ENCODE data around the gene ADAMTS12. TPM values are rescaled to one million over a fixed set of nuclear protein-coding genes. Genes with fewer than 3 reads are reported as not detected.

Gene ADAMTS12
- polyA plus RNA-seq, 1 donor: 4.2 TPM

DNA sequence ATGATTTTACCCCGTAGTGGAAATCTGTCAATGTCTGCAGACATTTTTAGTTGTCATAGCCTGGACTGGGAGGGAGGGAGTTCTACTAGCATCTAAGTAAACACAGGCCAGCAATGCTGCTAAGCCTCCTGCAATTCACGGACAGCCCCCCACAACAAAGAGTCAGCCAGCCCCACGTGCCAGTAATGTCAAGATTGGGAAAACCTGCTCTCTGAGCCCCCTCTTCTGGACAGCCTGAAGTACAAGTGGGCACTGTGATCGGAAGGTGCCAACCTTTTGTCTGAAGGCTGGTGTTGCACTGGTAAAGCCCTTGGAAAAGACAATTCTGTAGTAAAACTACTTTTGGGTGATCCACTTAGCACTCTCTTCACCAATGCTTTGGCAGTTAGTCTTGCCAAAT, 296.5 kb downstream of the ADAMTS12 start:
- WGBS (ENCODE audit: insufficient coverage, low lambda C conversion rate): no CpG with 5 or more reads among the region's 4 CpGs
- Histone ChIP-seq H3K9me3 (ENCODE audit: control insufficient read depth, low read depth, low read length) (no peaks in the 10 kb centered on the region), H3K36me3 (ENCODE audit: control insufficient read depth, insufficient read depth, low read length) (no peaks in the 10 kb centered on the region), H3K4me1 (ENCODE audit: control insufficient read depth, insufficient read depth, low read length) (no peaks in the 10 kb centered on the region), H3K27me3 (ENCODE audit: control insufficient read depth, insufficient read depth, low read length) (no peaks in the 10 kb centered on the region), H3K4me3 (ENCODE audit: low read length) (no peak overlapping the region), H3K27ac (ENCODE audit: low read length) (no peak overlapping the region)
- DNase-seq: no peak

DNA sequence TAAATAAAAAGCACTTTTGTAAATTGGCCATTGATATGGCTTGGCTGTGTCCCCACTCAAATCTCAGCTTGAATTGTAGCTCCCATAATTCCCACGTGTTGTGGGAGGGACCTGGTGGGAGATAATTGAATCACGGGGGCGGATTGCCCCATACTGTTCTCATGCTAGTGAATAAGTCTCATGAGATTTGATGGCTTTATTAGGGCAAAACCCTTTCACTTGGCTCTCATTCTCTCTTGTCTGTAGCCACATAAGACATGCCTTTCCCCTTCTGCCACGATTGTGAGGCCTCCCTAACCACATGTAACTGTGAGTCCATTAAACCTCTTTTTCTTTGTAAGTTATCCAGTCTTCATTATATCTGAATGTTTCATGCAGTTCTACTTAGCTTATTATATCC, 297.8 kb downstream of the ADAMTS12 start:
- Histone ChIP-seq H3K36me3 (ENCODE audit: control insufficient read depth, insufficient read depth, low read length) (no peaks in the 10 kb centered on the region), H3K27me3 (ENCODE audit: control insufficient read depth, insufficient read depth, low read length) (no peaks in the 10 kb centered on the region), H3K4me3 (ENCODE audit: low read length) (no peak overlapping the region), H3K4me1 (ENCODE audit: control insufficient read depth, insufficient read depth, low read length) (no peaks in the 10 kb centered on the region), H3K27ac (ENCODE audit: low read length) (no peak overlapping the region), H3K9me3 (ENCODE audit: control insufficient read depth, low read depth, low read length) (no peaks in the 10 kb centered on the region)
- WGBS (ENCODE audit: insufficient coverage, low lambda C conversion rate): 100% methylated on average over 1 of the region's 4 CpGs
- DNase-seq: no peak

DNA sequence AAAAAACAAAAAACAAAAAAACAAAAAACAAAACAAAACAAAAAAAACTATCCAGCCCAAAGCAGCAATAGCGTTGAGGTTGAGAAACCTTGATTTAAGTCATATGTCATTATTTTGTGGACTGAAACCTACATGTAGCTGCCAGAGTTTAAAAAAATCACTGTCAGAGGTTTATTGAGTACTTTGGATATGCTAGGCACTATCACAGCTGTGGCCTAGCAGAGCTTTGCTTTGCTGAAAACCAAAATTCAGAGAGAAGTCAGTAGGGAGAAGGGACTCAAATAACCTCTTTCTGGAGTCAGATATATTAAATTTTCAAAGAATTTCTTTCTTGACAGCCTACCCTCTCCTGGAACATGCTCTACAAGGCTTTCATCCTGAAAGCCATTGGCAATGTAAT, 299.5 kb downstream of the ADAMTS12 start:
- Histone ChIP-seq H3K27ac (ENCODE audit: low read length) (no peak overlapping the region), H3K36me3 (ENCODE audit: control insufficient read depth, insufficient read depth, low read length) (no peaks in the 10 kb centered on the region), H3K4me3 (ENCODE audit: low read length) (no peak overlapping the region), H3K9me3 (ENCODE audit: control insufficient read depth, low read depth, low read length) (no peaks in the 10 kb centered on the region), H3K27me3 (ENCODE audit: control insufficient read depth, insufficient read depth, low read length) (no peaks in the 10 kb centered on the region), H3K4me1 (ENCODE audit: control insufficient read depth, insufficient read depth, low read length) (no peaks in the 10 kb centered on the region)
- no peak for DNase-seq
- WGBS (ENCODE audit: insufficient coverage, low lambda C conversion rate): 100% methylated on average over 1 of the region's 1 CpG

DNA sequence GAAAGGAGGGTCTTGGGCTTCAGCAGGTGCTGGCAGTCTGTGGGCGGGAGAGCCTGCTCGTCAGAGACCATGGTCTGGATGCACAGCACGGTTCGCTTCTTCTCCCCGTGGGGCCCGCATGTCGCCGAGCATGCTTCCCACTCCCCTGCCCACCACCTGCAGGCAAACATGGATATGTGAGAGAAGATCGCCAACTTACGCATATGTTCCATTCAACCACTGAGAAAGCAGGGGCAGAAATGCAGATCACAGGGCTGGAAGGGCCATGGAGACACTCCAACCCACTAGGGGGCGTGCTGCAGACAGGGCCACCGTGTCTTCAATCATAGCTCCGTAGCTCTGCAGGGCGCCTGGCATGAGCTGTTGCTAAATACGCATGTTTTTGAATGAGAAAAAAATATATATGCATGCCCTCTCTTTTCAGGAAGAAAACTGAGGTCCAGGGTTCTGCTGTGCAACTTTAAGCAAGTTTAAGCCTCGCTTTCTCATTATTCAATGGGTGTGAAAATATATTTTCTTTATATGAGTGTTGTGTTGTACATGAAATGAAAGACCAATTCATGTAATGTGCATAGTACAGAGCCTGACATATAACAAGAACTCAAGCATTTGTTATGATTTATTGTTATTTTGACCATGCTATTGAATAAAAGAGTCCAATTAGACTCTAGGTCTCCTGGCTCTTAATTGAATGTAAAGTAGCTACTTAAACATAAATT, 303.0 kb downstream of the ADAMTS12 start:
- no peak for DNase-seq
- Histone ChIP-seq H3K9me3 (ENCODE audit: control insufficient read depth, low read depth, low read length) (no peaks in the 10 kb centered on the region), H3K36me3 (ENCODE audit: control insufficient read depth, insufficient read depth, low read length) (no peaks in the 10 kb centered on the region), H3K27me3 (ENCODE audit: control insufficient read depth, insufficient read depth, low read length) (no peaks in the 10 kb centered on the region), H3K27ac (ENCODE audit: low read length) (no peak overlapping the region), H3K4me3 (ENCODE audit: low read length) (no peak overlapping the region), H3K4me1 (ENCODE audit: control insufficient read depth, insufficient read depth, low read length) (no peaks in the 10 kb centered on the region)
- no CpG with 5 or more reads among the region's 16 CpGs for WGBS (ENCODE audit: insufficient coverage, low lambda C conversion rate)

DNA sequence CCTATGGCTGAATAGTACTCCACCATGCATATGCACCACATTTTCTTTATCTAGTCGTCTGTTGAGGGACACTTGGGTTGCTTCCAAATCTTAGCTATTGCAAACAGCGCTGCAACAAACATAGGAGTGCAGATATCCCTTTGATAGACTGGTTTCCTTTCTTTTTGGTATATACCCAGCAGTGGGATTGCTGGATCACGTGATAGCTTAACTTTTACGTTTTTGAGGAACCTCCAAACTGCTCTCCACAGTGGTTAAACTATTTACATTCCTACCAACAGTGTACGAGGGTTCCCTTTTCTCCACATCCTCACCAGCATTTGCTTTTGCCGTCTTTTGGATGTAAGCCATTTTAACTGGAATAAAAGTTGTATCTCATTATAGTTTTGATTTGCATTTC, 308.5 kb downstream of the ADAMTS12 start:
- no peaks in the 10 kb centered on the region for H3K27me3 ChIP-seq (ENCODE audit: control insufficient read depth, insufficient read depth, low read length)
- no peaks in the 10 kb centered on the region for H3K9me3 ChIP-seq (ENCODE audit: control insufficient read depth, low read depth, low read length)
- 93% methylated on average over 3 of the region's 6 CpGs for WGBS (ENCODE audit: insufficient coverage, low lambda C conversion rate)
- H3K27ac ChIP-seq (ENCODE audit: low read length): no peak overlapping the region
- H3K4me3 ChIP-seq (ENCODE audit: low read length): no peak overlapping the region
- no peak for DNase-seq
- H3K4me1 ChIP-seq (ENCODE audit: control insufficient read depth, insufficient read depth, low read length): no peaks in the 10 kb centered on the region
- H3K36me3 ChIP-seq (ENCODE audit: control insufficient read depth, insufficient read depth, low read length): no peaks in the 10 kb centered on the region

DNA sequence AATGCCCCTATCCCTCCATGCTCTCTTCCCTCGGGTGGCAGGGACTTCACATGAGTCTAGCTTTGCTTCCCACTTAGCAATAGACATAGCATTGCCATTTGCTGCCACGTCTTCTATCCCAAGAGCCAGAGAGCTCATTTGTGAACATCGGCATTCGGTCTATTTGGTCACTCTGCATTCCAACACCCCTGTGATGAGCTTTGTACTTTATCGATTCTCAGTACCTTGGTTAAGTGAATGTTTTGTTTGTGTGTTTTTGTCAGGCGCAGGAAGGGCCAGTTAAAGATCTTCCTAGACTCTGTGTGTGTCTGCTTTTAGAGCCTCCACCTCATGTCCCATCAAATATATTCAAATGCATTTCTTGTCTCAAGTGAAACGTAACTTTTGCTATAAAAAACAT, 309.4 kb downstream of the ADAMTS12 start:
- Histone ChIP-seq H3K9me3 (ENCODE audit: control insufficient read depth, low read depth, low read length) (no peaks in the 10 kb centered on the region), H3K36me3 (ENCODE audit: control insufficient read depth, insufficient read depth, low read length) (no peaks in the 10 kb centered on the region), H3K27ac (ENCODE audit: low read length) (no peak overlapping the region), H3K27me3 (ENCODE audit: control insufficient read depth, insufficient read depth, low read length) (no peaks in the 10 kb centered on the region), H3K4me3 (ENCODE audit: low read length) (no peak overlapping the region), H3K4me1 (ENCODE audit: control insufficient read depth, insufficient read depth, low read length) (no peaks in the 10 kb centered on the region)
- WGBS (ENCODE audit: insufficient coverage, low lambda C conversion rate): 100% methylated on average over 1 of the region's 7 CpGs
- DNase-seq: no peak

DNA sequence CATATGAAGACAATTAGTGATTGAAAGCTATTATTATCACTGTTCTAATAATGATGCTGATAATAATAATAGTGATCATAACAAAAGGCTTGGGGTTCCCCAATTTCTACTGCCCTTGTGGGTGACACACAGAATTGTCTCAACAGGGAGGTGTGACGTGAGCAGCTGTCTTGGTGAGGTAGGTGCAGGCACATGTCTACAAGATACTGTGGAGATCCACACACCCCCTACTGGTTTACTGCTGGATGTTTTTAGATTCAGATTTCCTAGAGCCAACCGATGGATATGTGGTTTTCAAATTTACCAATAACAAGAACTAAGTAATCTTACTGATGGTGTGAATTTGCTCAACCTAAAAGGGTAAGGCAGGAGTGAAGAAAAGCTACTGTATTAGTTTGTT, 312.0 kb downstream of the ADAMTS12 start:
- Histone ChIP-seq H3K27me3 (ENCODE audit: control insufficient read depth, insufficient read depth, low read length) (no peaks in the 10 kb centered on the region), H3K36me3 (ENCODE audit: control insufficient read depth, insufficient read depth, low read length) (no peaks in the 10 kb centered on the region), H3K9me3 (ENCODE audit: control insufficient read depth, low read depth, low read length) (no peaks in the 10 kb centered on the region), H3K4me1 (ENCODE audit: control insufficient read depth, insufficient read depth, low read length) (no peaks in the 10 kb centered on the region), H3K27ac (ENCODE audit: low read length) (no peak overlapping the region), H3K4me3 (ENCODE audit: low read length) (no peak overlapping the region)
- WGBS (ENCODE audit: insufficient coverage, low lambda C conversion rate): no CpG with 5 or more reads among the region's 2 CpGs
- no peak for DNase-seq

DNA sequence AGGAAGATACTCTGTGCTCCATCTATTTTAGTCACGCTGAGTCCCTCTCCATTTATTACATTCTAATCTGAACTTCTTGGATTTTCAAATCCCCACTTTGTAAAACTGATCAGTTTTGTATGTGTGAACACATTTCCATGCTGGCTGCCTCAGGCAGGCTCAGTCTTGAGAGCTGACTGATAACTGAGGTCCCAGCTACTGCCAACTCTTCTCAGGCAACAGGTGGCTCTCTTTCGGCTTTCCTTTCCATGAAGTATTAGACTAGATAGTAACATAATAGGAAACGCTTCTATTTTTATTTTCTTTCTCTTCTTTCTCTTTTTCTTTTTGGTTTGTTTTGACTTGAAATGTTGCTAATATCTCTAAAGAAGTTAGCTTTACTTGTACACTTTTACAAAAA, 312.6 kb downstream of the ADAMTS12 start:
- Histone ChIP-seq H3K4me3 (ENCODE audit: low read length) (no peak overlapping the region), H3K4me1 (ENCODE audit: control insufficient read depth, insufficient read depth, low read length) (no peaks in the 10 kb centered on the region), H3K36me3 (ENCODE audit: control insufficient read depth, insufficient read depth, low read length) (no peaks in the 10 kb centered on the region), H3K9me3 (ENCODE audit: control insufficient read depth, low read depth, low read length) (no peaks in the 10 kb centered on the region), H3K27me3 (ENCODE audit: control insufficient read depth, insufficient read depth, low read length) (no peaks in the 10 kb centered on the region), H3K27ac (ENCODE audit: low read length) (no peak overlapping the region)
- WGBS (ENCODE audit: insufficient coverage, low lambda C conversion rate): 87% methylated on average over 2 of the region's 3 CpGs
- no peak for DNase-seq

DNA sequence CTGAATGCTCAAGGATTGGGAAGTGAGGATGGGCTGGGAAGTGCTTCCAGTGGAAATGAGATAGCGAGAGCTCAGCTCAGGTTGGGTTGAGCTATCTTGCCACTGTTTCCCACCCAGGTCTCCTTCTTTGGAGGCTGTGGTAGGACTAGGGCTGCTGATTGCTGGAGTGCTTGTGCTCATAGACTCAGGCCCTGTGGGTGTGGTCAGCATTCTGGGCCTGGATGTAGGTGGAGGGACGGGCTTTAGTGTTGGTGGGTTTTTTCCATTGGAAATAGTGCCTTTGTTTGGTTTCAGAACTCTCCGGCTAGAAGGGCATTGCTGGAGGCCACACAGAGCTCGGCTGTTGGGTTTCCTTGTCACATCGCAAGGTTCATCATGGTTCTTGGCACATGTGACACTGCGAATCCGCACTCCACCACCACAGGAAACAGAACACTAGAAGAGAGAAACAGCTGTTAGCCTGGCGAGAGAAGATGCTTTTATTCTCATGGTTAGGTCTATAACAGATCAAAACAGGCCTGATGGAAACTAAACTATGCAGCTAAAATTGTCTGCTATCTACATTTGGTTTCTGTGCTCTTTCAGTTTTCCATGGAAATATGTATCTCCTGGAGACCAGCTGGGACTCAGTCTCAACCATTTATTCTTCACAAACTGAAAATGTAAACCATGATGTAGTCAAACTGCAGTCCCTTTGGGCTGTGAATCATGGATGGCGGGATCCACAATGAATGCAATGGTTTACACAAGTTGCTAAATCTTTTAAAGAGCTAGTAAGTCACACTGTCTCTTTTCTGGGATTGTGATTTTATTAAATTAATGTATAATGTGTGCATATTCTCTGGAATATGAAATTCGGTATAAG, 314.8 kb downstream of the ADAMTS12 start:
- no CpG with 5 or more reads among the region's 10 CpGs for WGBS (ENCODE audit: insufficient coverage, low lambda C conversion rate)
- H3K27ac ChIP-seq (ENCODE audit: low read length): no peak overlapping the region

DNA sequence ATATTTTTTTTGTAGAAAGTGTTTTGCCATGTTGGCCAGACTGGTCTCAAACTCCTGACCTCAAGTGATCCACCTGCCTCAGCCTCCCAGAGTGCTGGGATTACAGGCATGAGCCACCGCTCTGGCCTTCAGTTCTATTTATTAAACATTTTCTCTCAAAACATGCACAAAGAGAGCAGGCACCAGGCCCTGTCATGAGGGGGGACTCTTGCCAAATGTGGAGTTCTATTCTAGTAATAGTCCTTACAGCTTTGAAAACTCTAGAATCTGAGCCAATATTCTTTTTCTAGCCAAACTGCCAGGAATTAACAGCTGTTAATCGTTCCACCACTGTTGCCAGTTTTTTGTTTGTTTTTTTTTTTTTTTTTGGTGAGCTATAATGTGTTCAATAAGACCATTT, 326.5 kb downstream of the ADAMTS12 start:
- DNase-seq: no peak
- H3K36me3 ChIP-seq (ENCODE audit: control insufficient read depth, insufficient read depth, low read length): no peaks in the 10 kb centered on the region
- H3K9me3 ChIP-seq (ENCODE audit: control insufficient read depth, low read depth, low read length): no peaks in the 10 kb centered on the region
- no peak overlapping the region for H3K4me3 ChIP-seq (ENCODE audit: low read length)
- no peaks in the 10 kb centered on the region for H3K4me1 ChIP-seq (ENCODE audit: control insufficient read depth, insufficient read depth, low read length)
- H3K27ac ChIP-seq (ENCODE audit: low read length): no peak overlapping the region
- WGBS (ENCODE audit: insufficient coverage, low lambda C conversion rate): no CpG with 5 or more reads among the region's 2 CpGs
- no peaks in the 10 kb centered on the region for H3K27me3 ChIP-seq (ENCODE audit: control insufficient read depth, insufficient read depth, low read length)

More for the DNA sequence above, 314.8 kb downstream of the ADAMTS12 start:
- Histone ChIP-seq H3K4me3 (ENCODE audit: low read length) (no peak overlapping the region), H3K9me3 (ENCODE audit: control insufficient read depth, low read depth, low read length) (no peaks in the 10 kb centered on the region), H3K27me3 (ENCODE audit: control insufficient read depth, insufficient read depth, low read length) (no peaks in the 10 kb centered on the region), H3K36me3 (ENCODE audit: control insufficient read depth, insufficient read depth, low read length) (no peaks in the 10 kb centered on the region), H3K4me1 (ENCODE audit: control insufficient read depth, insufficient read depth, low read length) (no peaks in the 10 kb centered on the region)
- DNase-seq: no peak

All from large intestine (tissue), 3 donors.